ENCODE measurements around the gene HYI. TPM values are rescaled to one million over a fixed set of nuclear protein-coding genes. Genes with fewer than 3 reads are reported as not detected.

Gene HYI
- total RNA-seq, 1 donor: 27.1 TPM

DNA sequence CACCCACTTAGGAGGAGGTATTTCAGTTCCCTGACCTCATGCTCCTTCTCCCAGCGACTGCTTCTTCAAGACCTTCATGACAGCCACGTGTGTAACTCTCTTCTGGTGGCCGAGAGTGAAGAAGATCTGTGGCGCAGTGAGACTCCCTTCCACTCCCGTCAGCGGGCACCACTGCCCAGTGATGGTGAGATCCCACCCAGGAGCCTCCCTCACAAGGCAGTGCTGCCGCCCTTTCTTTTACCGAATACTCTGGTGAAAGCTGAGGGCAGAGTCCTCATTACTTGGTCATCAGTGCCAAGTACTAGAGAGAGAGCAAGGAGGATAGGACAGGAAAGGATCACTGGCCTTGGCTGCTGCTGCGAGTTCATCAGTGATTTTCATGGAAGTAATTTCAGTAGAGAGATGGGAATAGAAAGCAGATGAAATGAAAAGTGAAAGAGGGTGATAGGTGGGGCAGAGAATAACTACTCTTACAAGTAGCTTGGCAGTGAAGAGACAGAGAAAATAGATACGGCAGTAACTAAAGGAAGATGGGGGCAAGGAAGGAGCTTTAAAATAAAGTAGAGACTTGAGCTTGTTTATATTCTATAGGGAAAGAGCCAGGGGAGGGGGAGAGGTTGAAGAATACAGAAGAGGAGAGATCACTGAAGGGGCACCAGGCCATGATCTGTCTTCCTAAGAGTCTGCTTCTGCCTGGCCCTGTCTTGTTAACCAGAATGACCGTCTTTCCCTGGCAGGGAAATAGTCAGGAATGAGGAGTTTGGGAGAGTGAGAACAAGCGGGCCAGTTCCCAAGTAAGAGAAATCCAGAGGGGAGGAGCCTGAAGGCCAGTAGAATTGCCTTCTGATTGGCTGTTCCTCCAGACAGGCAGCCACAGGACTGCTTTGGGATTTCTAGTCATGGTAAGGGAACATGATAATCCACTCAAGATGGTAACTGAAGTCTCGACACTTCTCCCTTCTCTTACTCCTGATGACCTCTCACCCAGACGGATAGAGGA is 18.3 kb downstream of the HYI start:
- H3K9me3 ChIP-seq (ENCODE audit: low read depth, low read length): no peaks in the 10 kb centered on the region
- peak overlapping the region; percentile 15 for H3K27ac ChIP-seq (ENCODE audit: low read depth, low read length)
- H3K4me1 ChIP-seq (ENCODE audit: insufficient read depth, low read length): peaks cover 6% of the 10 kb centered on the region
- no peak overlapping the region for H3K4me2 ChIP-seq (ENCODE audit: insufficient read depth, low read length)
- DNase-seq (ENCODE audit: insufficient read length, low spot score, missing footprints): peak; percentile 93
- TF ChIP-seq, protein P1, sequence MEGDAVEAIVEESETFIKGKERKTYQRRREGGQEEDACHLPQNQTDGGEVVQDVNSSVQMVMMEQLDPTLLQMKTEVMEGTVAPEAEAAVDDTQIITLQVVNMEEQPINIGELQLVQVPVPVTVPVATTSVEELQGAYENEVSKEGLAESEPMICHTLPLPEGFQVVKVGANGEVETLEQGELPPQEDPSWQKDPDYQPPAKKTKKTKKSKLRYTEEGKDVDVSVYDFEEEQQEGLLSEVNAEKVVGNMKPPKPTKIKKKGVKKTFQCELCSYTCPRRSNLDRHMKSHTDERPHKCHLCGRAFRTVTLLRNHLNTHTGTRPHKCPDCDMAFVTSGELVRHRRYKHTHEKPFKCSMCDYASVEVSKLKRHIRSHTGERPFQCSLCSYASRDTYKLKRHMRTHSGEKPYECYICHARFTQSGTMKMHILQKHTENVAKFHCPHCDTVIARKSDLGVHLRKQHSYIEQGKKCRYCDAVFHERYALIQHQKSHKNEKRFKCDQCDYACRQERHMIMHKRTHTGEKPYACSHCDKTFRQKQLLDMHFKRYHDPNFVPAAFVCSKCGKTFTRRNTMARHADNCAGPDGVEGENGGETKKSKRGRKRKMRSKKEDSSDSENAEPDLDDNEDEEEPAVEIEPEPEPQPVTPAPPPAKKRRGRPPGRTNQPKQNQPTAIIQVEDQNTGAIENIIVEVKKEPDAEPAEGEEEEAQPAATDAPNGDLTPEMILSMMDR (IDR thresholded peaks at IDR 0.05; ENCODE audit: extremely low read depth, low read depth, low read length): no peak
- no peaks in the 10 kb centered on the region for H4K20me1 ChIP-seq (ENCODE audit: insufficient read depth, low read length)
- no peaks in the 10 kb centered on the region for H3K79me2 ChIP-seq (ENCODE audit: insufficient read depth, low read length)
- H3K4me3 ChIP-seq (ENCODE audit: insufficient read depth, low read length): no peak overlapping the region
- H3K27me3 ChIP-seq (ENCODE audit: insufficient read depth, low read length): no peaks in the 10 kb centered on the region
- no peak overlapping the region for H2AFZ ChIP-seq (ENCODE audit: low read length)
- peaks cover 61% of the 10 kb centered on the region for H3K36me3 ChIP-seq (ENCODE audit: insufficient read depth, low read length)

DNA sequence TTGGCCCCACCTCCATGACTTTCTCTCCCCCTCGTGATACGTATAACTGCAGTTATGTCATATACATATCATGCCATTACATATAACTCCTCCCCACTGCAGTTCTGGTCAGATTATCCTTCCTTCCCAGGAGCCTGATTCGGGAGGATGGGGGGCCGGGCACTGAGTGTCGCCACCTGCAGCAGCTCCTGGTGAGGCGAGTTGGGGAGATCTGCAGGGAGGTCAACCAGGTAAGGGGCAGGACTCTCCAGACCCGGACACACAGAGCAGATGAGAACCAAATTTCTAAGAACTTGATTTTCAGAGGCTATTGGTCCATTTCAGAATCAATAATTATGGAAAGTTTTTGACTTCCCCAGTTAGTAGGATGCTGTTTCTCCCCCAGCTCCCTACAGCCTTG is 19.5 kb downstream of the HYI start:
- Histone ChIP-seq H3K36me3 (ENCODE audit: insufficient read depth, low read length) (peaks cover 64% of the 10 kb centered on the region), H3K4me1 (ENCODE audit: insufficient read depth, low read length) (peaks cover 6% of the 10 kb centered on the region), H4K20me1 (ENCODE audit: insufficient read depth, low read length) (no peaks in the 10 kb centered on the region), H3K79me2 (ENCODE audit: insufficient read depth, low read length) (no peaks in the 10 kb centered on the region), H3K27ac (ENCODE audit: low read depth, low read length) (no peak overlapping the region), H3K9me3 (ENCODE audit: low read depth, low read length) (no peaks in the 10 kb centered on the region), H3K27me3 (ENCODE audit: insufficient read depth, low read length) (no peaks in the 10 kb centered on the region), H2AFZ (ENCODE audit: low read length) (no peak overlapping the region), H3K4me3 (ENCODE audit: insufficient read depth, low read length) (no peak overlapping the region), H3K4me2 (ENCODE audit: insufficient read depth, low read length) (no peak overlapping the region)
- no peak for DNase-seq (ENCODE audit: insufficient read length, low spot score, missing footprints)
- TF ChIP-seq, protein P1 (IDR thresholded peaks at IDR 0.05; ENCODE audit: extremely low read depth, low read depth, low read length): no peak

- no peak for DNase-seq (ENCODE audit: insufficient read length, low spot score, missing footprints)
- no peak overlapping the region for H3K4me3 ChIP-seq (ENCODE audit: insufficient read depth, low read length)
- TF ChIP-seq, protein P1 (IDR thresholded peaks at IDR 0.05; ENCODE audit: extremely low read depth, low read depth, low read length): no peak
- no peak overlapping the region for H3K27ac ChIP-seq (ENCODE audit: low read depth, low read length)
- H3K4me1 ChIP-seq (ENCODE audit: insufficient read depth, low read length): peaks cover 6% of the 10 kb centered on the region
- H3K79me2 ChIP-seq (ENCODE audit: insufficient read depth, low read length): no peaks in the 10 kb centered on the region
- no peaks in the 10 kb centered on the region for H3K27me3 ChIP-seq (ENCODE audit: insufficient read depth, low read length)
- no peaks in the 10 kb centered on the region for H3K9me3 ChIP-seq (ENCODE audit: low read depth, low read length)
- H4K20me1 ChIP-seq (ENCODE audit: insufficient read depth, low read length): no peaks in the 10 kb centered on the region
- H3K4me2 ChIP-seq (ENCODE audit: insufficient read depth, low read length): no peak overlapping the region
- no peak overlapping the region for H2AFZ ChIP-seq (ENCODE audit: low read length)
- H3K36me3 ChIP-seq (ENCODE audit: insufficient read depth, low read length): peaks cover 71% of the 10 kb centered on the region
Observed at GRCh38 chr1:43432907-43433306, 20.8 kb downstream of the HYI start.

GRCh38 chr1:43432171-43432860 is 21.4 kb downstream of the HYI start:
- Histone ChIP-seq H3K27me3 (ENCODE audit: insufficient read depth, low read length) (no peaks in the 10 kb centered on the region), H3K36me3 (ENCODE audit: insufficient read depth, low read length) (peaks cover 77% of the 10 kb centered on the region), H2AFZ (ENCODE audit: low read length) (no peak overlapping the region), H3K9me3 (ENCODE audit: low read depth, low read length) (no peaks in the 10 kb centered on the region), H3K79me2 (ENCODE audit: insufficient read depth, low read length) (no peaks in the 10 kb centered on the region), H3K4me2 (ENCODE audit: insufficient read depth, low read length) (no peak overlapping the region), H4K20me1 (ENCODE audit: insufficient read depth, low read length) (no peaks in the 10 kb centered on the region), H3K4me1 (ENCODE audit: insufficient read depth, low read length) (peaks cover 6% of the 10 kb centered on the region), H3K4me3 (ENCODE audit: insufficient read depth, low read length) (no peak overlapping the region), H3K27ac (ENCODE audit: low read depth, low read length) (no peak overlapping the region)
- DNase-seq (ENCODE audit: insufficient read length, low spot score, missing footprints): no peak
- TF ChIP-seq, protein P1 (IDR thresholded peaks at IDR 0.05; ENCODE audit: extremely low read depth, low read depth, low read length): no peak

All from osteoblast (primary cell).